Panc1 (cell line): Measurements from ENCODE around the gene TRAPPC2L. TPM values are rescaled to one million over a fixed set of nuclear protein-coding genes. Genes with fewer than 3 reads are reported as not detected.

Experiments
- ATAC-seq: fragments of 200-7000 bp; cut with Tn5 transposase; 2 replicates; pipeline ENCODE4 v1.9.1; 2020; ENCODE audit warnings: mild to moderate bottlenecking, moderate library complexity
- BruUV-seq: library from RNA; stranded (reverse); fragments of 400-500 nt; replicated peaks from 2 replicates; lab custom pipeline; 2021; lab: Mats Ljungman, UMichigan
- CTCF ChIA-PET: fragments of 300-600 bp; sonication (Branson Sonifier 250); formaldehyde crosslinking; loops from one replicate; lab custom pipeline; 2022; ENCODE audit warnings: antibody characterized with exemption; lab: Charles Lee
- POLR2A ChIA-PET: fragments of 300-600 bp; sonication (Branson Sonifier 250); formaldehyde crosslinking; loops from one replicate; lab custom pipeline; 2022; ENCODE audit warnings: antibody characterized with exemption; lab: Charles Lee
- DNase-seq: peaks from one replicate; pipeline ENCODE4 v3.0.0-alpha.2; 2010; ENCODE audit warnings: low read depth, low spot score
- H3K27ac ChIP-seq: 2 replicates; pipeline ENCODE4 v1.5.1; 2011; ENCODE audit warnings: mild to moderate bottlenecking, low read length, inconsistent platforms
- H3K27me3 ChIP-seq: fragments of 200-500 bp; sonication (Bioruptor generic); 2 replicates; pipeline ENCODE4 v1.6.0; 2014; ENCODE audit warnings: low read length, inconsistent platforms; ENCODE audit not compliant: control insufficient read depth, insufficient read depth
- H3K36me3 ChIP-seq: fragments of 200-500 bp; sonication (Bioruptor generic); 2 replicates; pipeline ENCODE4 v1.5.1; 2014; ENCODE audit warnings: inconsistent platforms, mild to moderate bottlenecking, low read length, moderate library complexity; ENCODE audit not compliant: control insufficient read depth, insufficient read depth
- H3K4me1 ChIP-seq: 2 replicates; pipeline ENCODE4 v1.5.1; 2011; ENCODE audit warnings: inconsistent platforms, mild to moderate bottlenecking, low read length, moderate library complexity; ENCODE audit not compliant: control insufficient read depth, insufficient read depth
- H3K4me3 ChIP-seq, 2 experiments: 2 replicates each; pipeline ENCODE4 v1.5.1; 2011 to 2012; ENCODE audit warnings: low read depth in 2 of 2, low read length in 2 of 2, mild to moderate bottlenecking in 2 of 2, inconsistent platforms in 1 of 2, moderate library complexity in 1 of 2
- H3K9me3 ChIP-seq: fragments of 200-500 bp; sonication (Bioruptor generic); 2 replicates; pipeline ENCODE4 v1.5.1; 2014; ENCODE audit warnings: low read depth, mild to moderate bottlenecking, inconsistent platforms, low read length, moderate library complexity; ENCODE audit not compliant: control insufficient read depth, insufficient read depth
- CTCF ChIP-seq: fragments of 450-650 bp; IDR thresholded peaks from 2 replicates; pipeline ENCODE4 v1.5.1; 2017; ENCODE audit warnings: mild to moderate bottlenecking
- POLR2AphosphoS5 ChIP-seq: IDR thresholded peaks from 2 replicates; pipeline ENCODE4 v1.6.1; 2012; ENCODE audit warnings: mild to moderate bottlenecking, low read depth, low read length, moderate library complexity
- REST ChIP-seq, 2 experiments: IDR thresholded peaks; 2 replicates each; pipeline ENCODE4 v1.6.1; 2011 to 2012; ENCODE audit warnings: low read depth in 2 of 2, control low read depth in 1 of 2, low read length in 1 of 2, mild to moderate bottlenecking in 1 of 2, moderate library complexity in 1 of 2; ENCODE audit not compliant: insufficient read depth in 1 of 2
- SIN3A ChIP-seq: IDR thresholded peaks from 2 replicates; pipeline ENCODE4 v1.6.1; 2012; ENCODE audit warnings: low read depth, mild to moderate bottlenecking, low read length, moderate library complexity, borderline replicate concordance; ENCODE audit not compliant: insufficient read depth
- TCF7L2 ChIP-seq: IDR thresholded peaks from 2 replicates; pipeline ENCODE4 v1.6.1; 2011; ENCODE audit warnings: mild to moderate bottlenecking, low read depth, low read length, inconsistent platforms
- in situ Hi-C: cut with HindIII; loops from 2 replicates; pipeline ENCODE4 v1.10.0; 2016; ENCODE audit warnings: low sequenced_read_pairs, low pct_unique_long_range_greater_than_20kb
- intact Hi-C: fragments of 100-400 bp; cut with micrococcal nuclease; formaldehyde crosslinking; loops from one replicate; pipeline ENCODE4 v1.10.0; 2022; ENCODE audit not compliant: unreplicated experiment
- total RNA-seq: library from RNA; stranded (reverse); gene quantifications from one replicate; pipeline ENCODE4 v1.2.1, GENCODE V29; 2021; ENCODE audit not compliant: unreplicated experiment

Gene TRAPPC2L
- total RNA-seq, 1 experiment from 2014 or later = 73.8 TPM

GRCh38 chr16:88867581-88868246, 10.8 kb downstream of the TRAPPC2L start:
- in situ Hi-C loops = no loop called here
- ChIA-PET CTCF (no interaction called here), POLR2A (interaction anchor here (0.7 kb wide), 1 partner anchor 44 kb away, joined by 3 read pairs; no protein-coding TSS in a partner anchor)
- Histone ChIP-seq H3K27ac (no peak overlapping the region), H3K36me3 (no peaks in the 10 kb centered on the region), H3K4me3 (no peak overlapping the region), H3K27me3 (no peaks in the 10 kb centered on the region), H3K9me3 (no peaks in the 10 kb centered on the region), H3K4me1 (no peaks in the 10 kb centered on the region)
- ATAC-seq (no peak), DNase-seq (no peak)
- no TSS peak for BruUV-seq
- TF ChIP-seq CTCF (no peak), TCF7L2 (no peak), SIN3A (no peak), REST (IDR thresholded peaks at IDR 0.05; ENCODE audit: insufficient read depth in 1 of 2, low read depth in 2 of 2, low read length in 1 of 2) (no peak), POLR2AphosphoS5 (no peak)
- intact Hi-C loops = no loop called here

- ChIA-PET POLR2A (no interaction called here), CTCF (no interaction called here)
- ATAC-seq (no peak), DNase-seq (no peak)
- intact Hi-C loops (no loop called here), in situ Hi-C loops (no loop called here)
- Histone ChIP-seq H3K4me3 (no peak overlapping the region), H3K9me3 (no peaks in the 10 kb centered on the region), H3K27me3 (no peaks in the 10 kb centered on the region), H3K4me1 (no peaks in the 10 kb centered on the region), H3K36me3 (no peaks in the 10 kb centered on the region), H3K27ac (no peak overlapping the region)
- no TSS peak for BruUV-seq
- no peak for TF ChIP-seq SIN3A
Observed at GRCh38 chr16:88868974-88869672, 12.2 kb downstream of the TRAPPC2L start.

- DNase-seq (no peak), ATAC-seq (no peak)
- no peaks in the 10 kb centered on the region for H3K9me3 ChIP-seq
- TF ChIP-seq REST (IDR thresholded peaks at IDR 0.05; ENCODE audit: insufficient read depth in 1 of 2, low read depth in 2 of 2, low read length in 1 of 2) (no peak), SIN3A (no peak), TCF7L2 (no peak), CTCF (no peak), POLR2AphosphoS5 (no peak)
- ChIA-PET CTCF (no interaction called here), POLR2A (no interaction called here)
- H3K36me3 ChIP-seq = no peaks in the 10 kb centered on the region
- no peaks in the 10 kb centered on the region for H3K4me1 ChIP-seq
- no peak overlapping the region for H3K27ac ChIP-seq
- H3K4me3 ChIP-seq = no peak overlapping the region
- intact Hi-C loops = no loop called here
- in situ Hi-C loops = no loop called here
- no peaks in the 10 kb centered on the region for H3K27me3 ChIP-seq
- no TSS peak for BruUV-seq
Observed at GRCh38 chr16:88869673-88869980, 12.7 kb downstream of the TRAPPC2L start.
